Neural crest cell (in vitro differentiated cells): ENCODE results near the gene SUFU. TPM values are rescaled to one million over a fixed set of nuclear protein-coding genes. Genes with fewer than 3 reads are reported as not detected.
A peak's percentile ranks its signal among the peaks of the same experiment; 100 is the strongest.

ENCODE experiments used
- DNase-seq: peaks from one replicate; pipeline ENCODE4 v3.0.0; 2021; ENCODE audit warnings: low read depth, mixed read lengths, low spot score
- H3K27ac Mint-ChIP-seq: one replicate; pipeline ENCODE4 v1.8.0; 2021; ENCODE audit warnings: mild to moderate bottlenecking, mixed read lengths; ENCODE audit not compliant: unreplicated experiment
- H3K27me3 Mint-ChIP-seq: 2 replicates; pipeline ENCODE4 v1.8.0; 2021; ENCODE audit warnings: low read depth, mild to moderate bottlenecking, mixed read lengths
- H3K36me3 Mint-ChIP-seq: 2 replicates; pipeline ENCODE4 v1.8.0; 2021; ENCODE audit warnings: low read depth, mild to moderate bottlenecking, mixed read lengths
- H3K4me1 Mint-ChIP-seq: 2 replicates; pipeline ENCODE4 v1.8.0; 2021; ENCODE audit warnings: mixed read lengths
- H3K4me3 Mint-ChIP-seq: one replicate; pipeline ENCODE4 v1.8.0; 2021; ENCODE audit warnings: mild to moderate bottlenecking, mixed read lengths
- H3K9me3 Mint-ChIP-seq: 2 replicates; pipeline ENCODE4 v1.8.0; 2021; ENCODE audit warnings: mixed read lengths
- total RNA-seq: library from RNA; stranded (reverse); gene quantifications from 2 replicates; pipeline ENCODE4 v1.2.1, GENCODE V29; 2021
- TF ChIP-seq, protein P1 (sequence below): fragments of 200-600 bp; sonication (generic); conservative IDR thresholded peaks from 2 replicates; pipeline ENCODE4 v1.5.0; 2021; ENCODE audit warnings: antibody characterized with exemption, mild to moderate bottlenecking

SUFU gene
- total RNA-seq, 1 donor from 2014 or later: 27.1 TPM

DNA sequence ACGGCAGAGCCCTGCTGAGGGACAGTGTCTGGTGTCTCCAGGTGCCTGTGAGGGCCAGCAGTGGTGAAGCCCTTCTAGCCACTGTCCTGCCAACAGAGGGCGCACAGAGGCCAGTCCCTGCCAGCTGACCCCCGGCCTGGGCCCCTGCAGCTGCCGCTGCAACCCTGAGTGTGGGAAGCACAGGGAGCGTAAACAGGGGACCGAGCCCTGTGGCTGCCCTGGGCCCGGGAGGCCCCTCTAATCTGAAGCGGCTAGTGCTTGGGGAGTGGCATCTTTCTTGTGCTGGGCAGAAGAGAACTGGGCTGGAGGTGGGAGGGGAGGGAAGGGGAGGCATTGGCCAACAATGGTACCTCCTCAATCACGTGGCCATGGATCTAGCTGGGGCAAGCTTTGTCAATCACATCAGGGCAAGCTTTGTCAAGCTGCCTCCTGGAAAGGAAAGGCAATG lies 175.1 kb downstream of the SUFU start:
- TF ChIP-seq, protein P1, sequence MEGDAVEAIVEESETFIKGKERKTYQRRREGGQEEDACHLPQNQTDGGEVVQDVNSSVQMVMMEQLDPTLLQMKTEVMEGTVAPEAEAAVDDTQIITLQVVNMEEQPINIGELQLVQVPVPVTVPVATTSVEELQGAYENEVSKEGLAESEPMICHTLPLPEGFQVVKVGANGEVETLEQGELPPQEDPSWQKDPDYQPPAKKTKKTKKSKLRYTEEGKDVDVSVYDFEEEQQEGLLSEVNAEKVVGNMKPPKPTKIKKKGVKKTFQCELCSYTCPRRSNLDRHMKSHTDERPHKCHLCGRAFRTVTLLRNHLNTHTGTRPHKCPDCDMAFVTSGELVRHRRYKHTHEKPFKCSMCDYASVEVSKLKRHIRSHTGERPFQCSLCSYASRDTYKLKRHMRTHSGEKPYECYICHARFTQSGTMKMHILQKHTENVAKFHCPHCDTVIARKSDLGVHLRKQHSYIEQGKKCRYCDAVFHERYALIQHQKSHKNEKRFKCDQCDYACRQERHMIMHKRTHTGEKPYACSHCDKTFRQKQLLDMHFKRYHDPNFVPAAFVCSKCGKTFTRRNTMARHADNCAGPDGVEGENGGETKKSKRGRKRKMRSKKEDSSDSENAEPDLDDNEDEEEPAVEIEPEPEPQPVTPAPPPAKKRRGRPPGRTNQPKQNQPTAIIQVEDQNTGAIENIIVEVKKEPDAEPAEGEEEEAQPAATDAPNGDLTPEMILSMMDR: peak; percentile 74
- peak overlapping the region; percentile 76 for H3K4me3 Mint-ChIP-seq
- H3K4me1 Mint-ChIP-seq: peaks cover 74% of the 10 kb centered on the region
- peak overlapping the region; percentile 80 for H3K27ac Mint-ChIP-seq
- no peaks in the 10 kb centered on the region for H3K9me3 Mint-ChIP-seq
- DNase-seq: peak; percentile 84
- H3K36me3 Mint-ChIP-seq: peaks cover 9% of the 10 kb centered on the region
- H3K27me3 Mint-ChIP-seq: no peaks in the 10 kb centered on the region

DNA sequence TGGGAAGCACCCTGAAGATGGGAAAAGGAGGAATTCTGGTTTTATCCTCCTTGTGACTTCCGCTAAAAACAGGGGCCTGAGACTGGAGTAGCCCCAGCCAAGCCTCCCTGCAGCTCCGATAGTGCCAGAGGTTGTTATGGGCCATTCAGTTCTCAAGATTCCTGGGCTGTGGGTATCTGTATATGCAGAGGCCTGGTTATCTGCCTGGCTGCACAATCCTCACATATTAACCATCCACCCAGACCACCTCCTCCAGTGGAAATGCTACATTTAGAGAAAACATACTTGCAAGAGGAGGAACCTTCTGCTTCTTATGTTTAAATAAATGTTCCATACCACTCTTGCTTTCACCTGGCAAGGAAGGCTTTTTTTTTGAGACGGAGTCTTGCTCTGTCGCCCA lies 175.8 kb downstream of the SUFU start:
- Mint-ChIP-seq H3K4me1 (peaks cover 67% of the 10 kb centered on the region), H3K27ac (no peak overlapping the region), H3K36me3 (peaks cover 9% of the 10 kb centered on the region), H3K4me3 (no peak overlapping the region), H3K27me3 (no peaks in the 10 kb centered on the region), H3K9me3 (no peaks in the 10 kb centered on the region)
- no peak for DNase-seq
- TF ChIP-seq, protein P1: no peak

DNA sequence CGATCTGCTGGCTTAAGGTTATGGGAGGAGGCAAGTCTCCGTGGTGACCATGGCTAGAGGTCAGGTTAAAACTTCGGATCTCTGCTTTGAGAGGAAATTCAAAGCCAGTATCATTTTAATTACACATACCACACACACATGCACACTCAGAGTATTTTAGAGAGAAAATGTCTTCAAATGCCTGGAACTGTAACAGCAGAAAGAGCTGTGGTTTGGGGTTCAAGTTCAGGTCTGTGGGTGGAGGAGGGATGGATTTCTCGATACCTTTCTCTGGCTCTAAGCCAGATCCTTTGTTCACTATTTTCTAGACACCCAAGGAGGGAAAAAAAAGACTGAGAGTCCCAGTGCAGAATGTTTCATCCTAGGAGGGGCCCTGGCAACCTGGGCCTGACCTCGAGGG lies 177.9 kb downstream of the SUFU start:
- Mint-ChIP-seq H3K36me3 (peaks cover 14% of the 10 kb centered on the region), H3K4me1 (peaks cover 46% of the 10 kb centered on the region), H3K4me3 (no peak overlapping the region)

DNA sequence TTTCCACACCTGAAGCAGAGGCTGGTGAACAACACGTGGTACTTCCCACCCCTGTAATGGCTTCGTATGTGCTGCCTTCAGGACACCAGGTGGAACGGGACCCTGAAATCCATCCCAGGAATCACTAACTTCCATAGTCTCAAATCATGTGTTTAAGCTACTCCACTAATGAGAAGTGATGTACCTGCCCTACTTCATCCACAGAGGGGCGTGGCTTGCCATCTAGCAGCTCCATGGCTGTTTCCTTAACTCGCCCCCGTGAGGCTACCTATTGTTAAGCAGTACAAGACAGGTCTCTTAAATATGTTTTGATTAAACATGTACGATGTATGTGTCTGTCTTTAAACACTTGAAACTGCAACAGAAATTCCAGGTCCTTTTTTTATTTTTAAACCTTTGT lies 178.6 kb downstream of the SUFU start:
- no peaks in the 10 kb centered on the region for H3K27me3 Mint-ChIP-seq
- peaks cover 14% of the 10 kb centered on the region for H3K36me3 Mint-ChIP-seq
- TF ChIP-seq, protein P1: no peak
- DNase-seq: no peak
- no peaks in the 10 kb centered on the region for H3K9me3 Mint-ChIP-seq
- no peak overlapping the region for H3K27ac Mint-ChIP-seq
- peaks cover 39% of the 10 kb centered on the region for H3K4me1 Mint-ChIP-seq
- no peak overlapping the region for H3K4me3 Mint-ChIP-seq

More for the DNA sequence above, 177.9 kb downstream of the SUFU start:
- TF ChIP-seq, protein P1: no peak
- H3K27ac Mint-ChIP-seq: no peak overlapping the region
- no peak for DNase-seq
- H3K27me3 Mint-ChIP-seq: no peaks in the 10 kb centered on the region
- no peaks in the 10 kb centered on the region for H3K9me3 Mint-ChIP-seq

DNA sequence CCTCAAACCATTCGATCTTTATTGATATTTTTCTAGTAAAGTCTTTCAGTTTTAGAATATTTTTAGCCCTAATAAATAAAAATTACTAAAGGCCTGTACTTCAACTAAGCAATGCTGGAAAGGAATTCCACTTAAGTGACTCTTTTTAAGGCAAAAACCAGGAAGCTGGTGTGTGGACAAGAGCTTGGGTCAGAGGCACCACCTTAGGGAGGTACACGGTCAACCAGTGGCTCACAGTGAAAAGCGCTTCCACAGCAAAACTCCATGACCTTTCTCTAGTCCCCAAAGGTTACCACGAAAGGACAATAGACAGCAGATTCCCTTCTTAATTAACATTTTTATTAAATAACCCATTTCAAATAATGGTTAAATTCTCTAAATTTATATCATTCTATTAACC lies 179.2 kb downstream of the SUFU start:
- TF ChIP-seq, protein P1: no peak
- no peak for DNase-seq
- Mint-ChIP-seq H3K36me3 (peaks cover 19% of the 10 kb centered on the region), H3K27me3 (no peaks in the 10 kb centered on the region), H3K4me3 (no peak overlapping the region), H3K4me1 (peaks cover 33% of the 10 kb centered on the region), H3K9me3 (no peaks in the 10 kb centered on the region), H3K27ac (no peak overlapping the region)

Other genes starting within 250 kb of the SUFU start
- gene NFKB2, start 108.3 kb upstream of the SUFU start, total RNA-seq: 22.9 and 26.1 TPM in 2 replicates
- 36.1 and 37.4 TPM in 2 replicates for gene PSD, start 85.2 kb upstream of the SUFU start, total RNA-seq
- gene FBXL15, start 83.1 kb upstream of the SUFU start, total RNA-seq: 24.8 and 25.6 TPM in 2 replicates
- gene CUEDC2, start 71.4 kb upstream of the SUFU start, total RNA-seq: 118 and 121 TPM in 2 replicates
- 0.21 and 0.27 TPM in 2 replicates for gene C10orf95, start 52.4 kb upstream of the SUFU start, total RNA-seq
- gene ACTR1A, start 1.3 kb upstream of the SUFU start, total RNA-seq: 139 and 144 TPM in 2 replicates
- gene TRIM8, start 140.5 kb downstream of the SUFU start, total RNA-seq: 76.9 and 82.8 TPM in 2 replicates
- 32.5 and 34.6 TPM in 2 replicates for gene ARL3, start 210.4 kb downstream of the SUFU start, total RNA-seq
- 36.6 and 38.2 TPM in 2 replicates for gene SFXN2, start 210.7 kb downstream of the SUFU start, total RNA-seq
- 21.2 and 22.0 TPM in 2 replicates for gene WBP1L, start 240.0 kb downstream of the SUFU start, total RNA-seq